ENCODE results near the gene AGMO.

The AGMO gene

DNA sequence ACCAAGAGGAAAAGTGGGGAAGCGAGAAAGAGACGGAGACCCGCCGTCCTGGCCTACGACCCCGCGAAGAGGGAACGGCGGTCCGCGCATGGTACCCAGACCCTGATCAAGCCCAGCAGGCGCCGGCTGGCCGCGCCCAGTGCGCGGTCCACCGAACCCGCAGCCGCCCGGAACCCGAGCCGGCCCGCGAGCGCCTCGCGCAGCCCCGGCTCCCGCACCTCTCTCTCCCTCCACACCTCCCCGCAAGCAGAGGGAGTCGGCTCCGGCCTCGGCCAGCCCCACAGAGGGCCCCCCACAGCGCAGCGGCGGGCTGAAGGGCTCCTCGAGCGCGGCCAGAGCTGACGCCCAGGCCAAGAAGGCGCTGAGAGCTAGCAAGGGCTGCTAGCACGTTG is 164.7 kb downstream of the AGMO start:
- Histone ChIP-seq H3K4me3 (ENCODE audit: low read depth, low read length) (no peak overlapping the region), H3K36me3 (ENCODE audit: control insufficient read depth, insufficient read depth, low read length) (no peaks in the 10 kb centered on the region), H3K9me3 (ENCODE audit: control insufficient read depth, low read length) (no peaks in the 10 kb centered on the region), H3K79me2 (no peaks in the 10 kb centered on the region), H3K27me3 (ENCODE audit: control insufficient read depth, insufficient read depth, low read length) (no peaks in the 10 kb centered on the region), H3K27ac (no peak overlapping the region), H3K4me1 (no peaks in the 10 kb centered on the region), H3K9ac (no peak overlapping the region), H3K4me2 (ENCODE audit: low read length) (no peak overlapping the region), H2AFZ (no peak overlapping the region)
- TF ChIP-seq, protein P1, sequence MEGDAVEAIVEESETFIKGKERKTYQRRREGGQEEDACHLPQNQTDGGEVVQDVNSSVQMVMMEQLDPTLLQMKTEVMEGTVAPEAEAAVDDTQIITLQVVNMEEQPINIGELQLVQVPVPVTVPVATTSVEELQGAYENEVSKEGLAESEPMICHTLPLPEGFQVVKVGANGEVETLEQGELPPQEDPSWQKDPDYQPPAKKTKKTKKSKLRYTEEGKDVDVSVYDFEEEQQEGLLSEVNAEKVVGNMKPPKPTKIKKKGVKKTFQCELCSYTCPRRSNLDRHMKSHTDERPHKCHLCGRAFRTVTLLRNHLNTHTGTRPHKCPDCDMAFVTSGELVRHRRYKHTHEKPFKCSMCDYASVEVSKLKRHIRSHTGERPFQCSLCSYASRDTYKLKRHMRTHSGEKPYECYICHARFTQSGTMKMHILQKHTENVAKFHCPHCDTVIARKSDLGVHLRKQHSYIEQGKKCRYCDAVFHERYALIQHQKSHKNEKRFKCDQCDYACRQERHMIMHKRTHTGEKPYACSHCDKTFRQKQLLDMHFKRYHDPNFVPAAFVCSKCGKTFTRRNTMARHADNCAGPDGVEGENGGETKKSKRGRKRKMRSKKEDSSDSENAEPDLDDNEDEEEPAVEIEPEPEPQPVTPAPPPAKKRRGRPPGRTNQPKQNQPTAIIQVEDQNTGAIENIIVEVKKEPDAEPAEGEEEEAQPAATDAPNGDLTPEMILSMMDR (IDR thresholded peaks at IDR 0.05) = no peak

- Histone ChIP-seq H3K36me3 (ENCODE audit: control insufficient read depth, insufficient read depth, low read length) (no peaks in the 10 kb centered on the region), H3K79me2 (no peaks in the 10 kb centered on the region)
- TF ChIP-seq, protein P1 (IDR thresholded peaks at IDR 0.05) = no peak
These were observed 165.3 kb downstream of the AGMO start for GRCh38 chr7:15396210-15397158.

DNA sequence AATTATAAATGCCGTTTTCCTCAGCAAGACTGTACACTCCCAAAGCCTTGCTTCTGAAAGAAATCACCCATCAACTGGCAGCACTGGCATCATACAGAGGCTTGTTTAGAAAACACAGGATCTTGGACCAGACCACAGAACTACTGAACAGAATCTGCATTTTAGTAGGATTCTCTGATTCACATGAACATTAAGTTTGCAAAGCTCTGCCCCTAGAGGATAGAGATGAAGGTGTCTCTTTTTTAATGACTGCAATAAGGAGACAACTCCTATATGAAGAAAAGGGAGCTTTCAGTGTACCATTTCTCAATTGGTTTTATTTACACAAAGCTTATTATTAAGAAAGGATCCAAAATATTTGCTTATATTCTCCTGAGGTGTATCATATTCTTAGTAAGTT is 172.7 kb downstream of the AGMO start:
- Histone ChIP-seq H3K4me2 (ENCODE audit: low read length) (no peak overlapping the region), H3K4me1 (no peaks in the 10 kb centered on the region), H3K27me3 (ENCODE audit: control insufficient read depth, insufficient read depth, low read length) (no peaks in the 10 kb centered on the region), H3K36me3 (ENCODE audit: control insufficient read depth, insufficient read depth, low read length) (no peaks in the 10 kb centered on the region), H3K79me2 (no peaks in the 10 kb centered on the region), H3K27ac (no peak overlapping the region), H3K9me3 (ENCODE audit: control insufficient read depth, low read length) (no peaks in the 10 kb centered on the region), H3K9ac (no peak overlapping the region), H3K4me3 (ENCODE audit: low read depth, low read length) (no peak overlapping the region), H2AFZ (no peak overlapping the region)
- TF ChIP-seq, protein P1 (IDR thresholded peaks at IDR 0.05) = no peak

More at GRCh38 chr7:15396210-15397158, 165.3 kb downstream of the AGMO start:
- Histone ChIP-seq H3K9me3 (ENCODE audit: control insufficient read depth, low read length) (no peaks in the 10 kb centered on the region), H3K4me1 (no peaks in the 10 kb centered on the region), H3K27me3 (ENCODE audit: control insufficient read depth, insufficient read depth, low read length) (no peaks in the 10 kb centered on the region), H3K4me3 (ENCODE audit: low read depth, low read length) (no peak overlapping the region), H3K9ac (no peak overlapping the region), H2AFZ (no peak overlapping the region), H3K27ac (no peak overlapping the region), H3K4me2 (ENCODE audit: low read length) (no peak overlapping the region)

DNA sequence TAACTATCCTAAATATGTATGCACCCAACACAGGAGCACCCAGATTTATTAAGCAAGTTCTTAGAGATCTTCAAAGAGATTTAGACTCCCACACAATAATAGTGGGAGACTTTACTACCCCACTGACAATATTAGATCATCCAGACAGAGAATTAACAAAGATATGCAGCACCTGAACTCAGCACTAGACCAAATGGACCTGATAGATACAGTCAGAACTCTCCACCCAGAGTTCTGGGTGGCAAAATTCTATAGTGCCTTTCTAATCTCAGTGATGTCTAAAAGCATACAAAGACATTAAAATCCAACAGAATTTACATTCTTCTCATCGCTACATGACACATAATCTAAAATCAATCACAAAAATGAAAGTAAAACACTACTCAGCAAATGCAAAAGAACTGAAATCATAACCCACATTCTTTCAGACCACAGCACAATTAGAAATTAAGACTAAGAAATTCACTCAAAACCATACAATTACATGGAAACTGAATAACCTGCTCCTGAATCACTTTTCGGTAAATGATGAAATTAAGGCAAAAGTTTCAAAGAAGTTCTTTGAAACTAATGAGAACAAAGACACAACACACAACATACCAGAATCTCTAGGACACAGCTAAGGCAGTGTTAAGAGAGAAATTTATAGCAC is 183.2 kb downstream of the AGMO start:
- TF ChIP-seq, protein P1 (IDR thresholded peaks at IDR 0.05) = no peak
- Histone ChIP-seq H3K9me3 (ENCODE audit: control insufficient read depth, low read length) (no peaks in the 10 kb centered on the region), H2AFZ (no peak overlapping the region), H3K27ac (no peak overlapping the region), H3K79me2 (no peaks in the 10 kb centered on the region), H3K4me2 (ENCODE audit: low read length) (no peak overlapping the region), H3K4me1 (no peaks in the 10 kb centered on the region), H3K9ac (no peak overlapping the region), H3K36me3 (ENCODE audit: control insufficient read depth, insufficient read depth, low read length) (no peaks in the 10 kb centered on the region), H3K27me3 (ENCODE audit: control insufficient read depth, insufficient read depth, low read length) (no peaks in the 10 kb centered on the region), H3K4me3 (ENCODE audit: low read depth, low read length) (no peak overlapping the region)

All from parathyroid adenoma (tissue), 2 donors.